HepG2 (cell line): ENCODE results near the gene NANOGP8. TPM values are rescaled to one million over a fixed set of nuclear protein-coding genes. Genes with fewer than 3 reads are reported as not detected.

ENCODE experiments used
- ATAC-seq: fragments of 200-7000 bp; cut with Tn5 transposase; 3 replicates; pipeline ENCODE4 v1.9.1; 2020; ENCODE audit warnings: mild to moderate bottlenecking, moderate library complexity
- BruUV-seq: library from RNA; stranded (reverse); fragments of 400-500 nt; replicated peaks from 2 replicates; lab custom pipeline; 2021; lab: Mats Ljungman, UMichigan
- CTCF ChIA-PET: fragments of 300-600 bp; formaldehyde crosslinking; extraction: SDS; loops from one replicate; lab custom pipeline; 2021; ENCODE audit warnings: low total read pairs, inconsistent platforms, low intra/inter-chr PET ratio; lab: Yijun Ruan, JAX
- POLR2A ChIA-PET: fragments of 350-600 bp; sonication (Branson Sonifier 250); formaldehyde crosslinking; loops from one replicate; lab custom pipeline; 2020; ENCODE audit warnings: antibody characterized with exemption, inconsistent platforms; lab: Yijun Ruan, JAX
- DNase-seq: peaks from one replicate; pipeline ENCODE4 v3.0.0-alpha.2; 2015; ENCODE audit warnings: low spot score
- FAIRE-seq: peaks from 3 replicates; lab custom pipeline; 2011; peaks lifted over from hg19 to GRCh38; lab: Jason Lieb, UNC
- H2AFZ ChIP-seq: one replicate; pipeline ENCODE4 v1.6.1; 2011; ENCODE audit warnings: low read length, inconsistent platforms
- H3K27ac ChIP-seq: fragments of 300-600 bp; 3 replicates; pipeline ENCODE4 v1.8.0; 2011; ENCODE audit warnings: mixed run types, mild to moderate bottlenecking, mixed read lengths, low read length, inconsistent platforms; ENCODE audit not compliant: insufficient read depth; ENCODE audit errors: extremely low read length
- H3K27me3 ChIP-seq, 2 experiments: fragments of 200-600 bp in 1 of 2; 2 replicates in 1 of 2; 3 replicates in 1 of 2; pipeline versions ENCODE4 v1.6.0 to v1.8.0; 2011; ENCODE audit warnings: low read length in 2 of 2, mild to moderate bottlenecking in 2 of 2, moderate library complexity in 2 of 2, inconsistent platforms in 1 of 2; ENCODE audit not compliant: insufficient read depth in 2 of 2, control insufficient read depth in 1 of 2
- H3K36me3 ChIP-seq, 2 experiments: fragments of 200-600 bp in 1 of 2; replicated peaks in 1 of 2; 2 replicates in 1 of 2; 3 replicates in 1 of 2; pipeline versions ENCODE4 v1.5.1 to v1.8.0; 2011; ENCODE audit warnings: low read length in 2 of 2, inconsistent platforms in 1 of 2; ENCODE audit not compliant: insufficient read depth in 2 of 2, control insufficient read depth in 1 of 2
- H3K4me1 ChIP-seq: 2 replicates; pipeline ENCODE4 v1.5.1; 2012; ENCODE audit warnings: low read length, inconsistent platforms; ENCODE audit not compliant: insufficient read depth
- H3K4me2 ChIP-seq: 2 replicates; pipeline ENCODE4 v1.6.0; 2011; ENCODE audit warnings: low read depth, low read length, inconsistent platforms
- H3K4me3 ChIP-seq, 3 experiments: fragments of 200-600 bp in 1 of 3; sonication (generic), shearing (Covaris generic) in 1 of 3; replicated peaks in 1 of 3; 2 replicates each; pipeline ENCODE4 v1.5.1; 2011 to 2016; ENCODE audit warnings: low read length in 3 of 3, inconsistent platforms in 2 of 3, low read depth in 2 of 3, mild to moderate bottlenecking in 2 of 3, control low read depth in 1 of 3, mixed read lengths in 1 of 3; ENCODE audit not compliant: insufficient read depth in 1 of 3
- H3K79me2 ChIP-seq: one replicate; pipeline ENCODE4 v1.6.1; 2011; ENCODE audit warnings: low read length, inconsistent platforms; ENCODE audit not compliant: insufficient read depth
- H3K9ac ChIP-seq: 2 replicates; pipeline ENCODE4 v1.6.0; 2011; ENCODE audit warnings: mild to moderate bottlenecking, low read depth, low read length, inconsistent platforms; ENCODE audit not compliant: insufficient read depth
- H3K9me3 ChIP-seq: 2 replicates; pipeline ENCODE4 v1.5.1; 2012; ENCODE audit warnings: mild to moderate bottlenecking, low read length
- H4K20me1 ChIP-seq: 2 replicates; pipeline ENCODE4 v1.6.0; 2011; ENCODE audit warnings: inconsistent platforms, mild to moderate bottlenecking, low read length, moderate library complexity; ENCODE audit not compliant: insufficient read depth
- DNMT3B ChIP-seq: conservative IDR thresholded peaks from 2 replicates; pipeline ENCODE4 v1.6.1; 2016; ENCODE audit warnings: missing biosample characterization, control low read depth
- EP300 ChIP-seq, 3 experiments: sonication (generic) in 1 of 3; formaldehyde crosslinking in 1 of 3; IDR thresholded peaks; 2 replicates each; pipeline versions ENCODE4 v1.5.1 to v1.6.1; 2011 to 2020; ENCODE audit warnings: low read depth in 2 of 3, low read length in 2 of 3, borderline replicate concordance in 1 of 3, improper control_type of control experiment in 1 of 3, mild to moderate bottlenecking in 1 of 3, missing genetic modification reagents in 1 of 3, moderate library complexity in 1 of 3
- FOXA3 ChIP-seq: IDR thresholded peaks from 2 replicates; pipeline ENCODE4 v1.6.1; 2016; ENCODE audit warnings: missing genetic modification reagents, missing compliant biosample characterization
- HNF4A ChIP-seq: sonication (generic); formaldehyde crosslinking; IDR thresholded peaks from 2 replicates; pipeline ENCODE4 v1.4.0; 2020; ENCODE audit warnings: missing genetic modification reagents
- HOMEZ ChIP-seq: IDR thresholded peaks from 2 replicates; pipeline ENCODE4 v1.6.1; 2016; ENCODE audit warnings: low read depth
- MAFF ChIP-seq: IDR thresholded peaks from 2 replicates; pipeline ENCODE4 v1.6.1; 2011; ENCODE audit warnings: low read depth, low read length, improper control_type of control experiment
- MAFK ChIP-seq, 2 experiments: IDR thresholded peaks in 1 of 2; conservative IDR thresholded peaks in 1 of 2; 2 replicates each; pipeline ENCODE4 v1.6.1; 2011; ENCODE audit warnings: improper control_type of control experiment in 2 of 2, low read length in 2 of 2
- NR2C2 ChIP-seq: sonication (generic); formaldehyde crosslinking; IDR thresholded peaks from 2 replicates; pipeline ENCODE4 v1.4.0; 2020; ENCODE audit warnings: missing genetic modification reagents, mild to moderate bottlenecking, moderate library complexity, borderline replicate concordance
- NR2F6 ChIP-seq, 2 experiments: IDR thresholded peaks; 2 replicates each; pipeline ENCODE4 v1.6.1; 2016; ENCODE audit warnings: antibody characterized with exemption in 1 of 2, mild to moderate bottlenecking in 1 of 2
- RXRB ChIP-seq: IDR thresholded peaks from 2 replicates; pipeline ENCODE4 v1.6.1; 2016; ENCODE audit warnings: borderline replicate concordance, missing genetic modification reagents, missing compliant biosample characterization
- SOX5 ChIP-seq: IDR thresholded peaks from 2 replicates; pipeline ENCODE4 v1.6.1; 2016; ENCODE audit warnings: borderline replicate concordance
- YY1 ChIP-seq: IDR thresholded peaks from 2 replicates; pipeline ENCODE4 v1.6.1; 2011; ENCODE audit warnings: low read length, low read depth, moderate library complexity, mild to moderate bottlenecking; ENCODE audit not compliant: insufficient read depth, insufficient replicate concordance
- ZNF503 ChIP-seq: sonication (generic); formaldehyde crosslinking; IDR thresholded peaks from 2 replicates; pipeline ENCODE4 v1.4.0; 2020; ENCODE audit warnings: missing genetic modification reagents
- WGBS: methylation state at CpG from one replicate; pipeline ENCODE4 v1.1.6; 2017; ENCODE audit warnings: low lambda C conversion rate; 5-methylcytosine and 5-hydroxymethylcytosine counted together
- in situ Hi-C: cut with HindIII; loops from 2 replicates; pipeline ENCODE4 v1.10.0; 2017; ENCODE audit warnings: low pct_unique_long_range_greater_than_20kb; ENCODE audit not compliant: extremely low pct_ligation_motif_present
- intact Hi-C: fragments of 100-400 bp; cut with micrococcal nuclease; formaldehyde crosslinking; loops from one replicate; pipeline ENCODE4 v1.10.0; 2022; ENCODE audit not compliant: unreplicated experiment
- polyA plus RNA-seq, 8 experiments: library from polyadenylated mRNA; depleted of rRNA in 3 of 8; stranded (reverse) in 7 of 8; unstranded in 1 of 8; fragments of >200 nt; fragmentation: Illumina TruSeq in 4 of 8; extraction: Trizol in 4 of 8; gene quantifications; 2 replicates each; pipeline versions ENCODE4 v1.2.1 to v1.2.3, GENCODE V29; 2011 to 2016; ENCODE audit warnings: low read depth in 4 of 8, missing spikeins in 1 of 8, mixed read lengths in 1 of 8; ENCODE audit not compliant: insufficient read depth in 1 of 8
- total RNA-seq, 5 experiments: library from RNA; depleted of rRNA; stranded (reverse); fragments of >200 nt; fragmentation: Illumina TruSeq; extraction: Trizol; gene quantifications; 2 replicates each; pipeline ENCODE4 v1.2.3, GENCODE V29; 2016; ENCODE audit warnings: low read depth in 1 of 5

The NANOGP8 gene
- total and polyA plus RNA-seq, 2 of the 13 experiments (the other 11 are each of a cell fraction or from before 2014, with no cell fraction given) = 0.27 TPM; not detected in 1

- Histone ChIP-seq H3K79me2 (no peaks in the 10 kb centered on the region), H3K9ac (no peak overlapping the region), H2AFZ (no peak overlapping the region), H3K9me3 (no peaks in the 10 kb centered on the region), H3K4me2 (no peak overlapping the region), H3K4me3 (no peak overlapping the region), H3K27me3 (no peaks in the 10 kb centered on the region), H3K36me3 (no peaks in the 10 kb centered on the region), H4K20me1 (no peaks in the 10 kb centered on the region), H3K27ac (no peak overlapping the region), H3K4me1 (peaks cover 19% of the 10 kb centered on the region)
- FAIRE-seq (no peak), DNase-seq (no peak), ATAC-seq (no peak)
- in situ Hi-C loops = no loop called here
- BruUV-seq = no TSS peak
- TF ChIP-seq FOXA3 (no peak), MAFK (conservative IDR thresholded peaks at IDR 0.05 in 1 of 2, IDR thresholded peaks at IDR 0.05 in 1 of 2; ENCODE audit: low read length in 2 of 2) (peak; percentile 54 to 64; a peak in 3 of 4 replicates), MAFF (0 out of 2 replicates have a peak, but pooled peaks have one; percentile 16)
- intact Hi-C loops = no loop called here
- ChIA-PET POLR2A (no interaction called here), CTCF (no interaction called here)
- 85% methylated on average over 2 of the region's 2 CpGs for WGBS
These were observed 32.6 kb upstream of the NANOGP8 start for GRCh38 chr15:35117543-35118265.

- no peaks in the 10 kb centered on the region for H4K20me1 ChIP-seq
- intact Hi-C loops (no loop called here), in situ Hi-C loops (no loop called here)
- ChIA-PET POLR2A (no interaction called here), CTCF (no interaction called here)
- no peaks in the 10 kb centered on the region for H3K27me3 ChIP-seq
- DNase-seq = peak; percentile 15
- H3K9me3 ChIP-seq = no peaks in the 10 kb centered on the region
- H3K4me2 ChIP-seq = peak overlapping the region; percentile 25
- FAIRE-seq = peak; percentile 30
- H3K36me3 ChIP-seq = no peaks in the 10 kb centered on the region
- H3K4me1 ChIP-seq = peaks cover 19% of the 10 kb centered on the region
- peak overlapping the region; percentile 44 for H3K27ac ChIP-seq
- WGBS = 5% methylated on average over 5 of the region's 5 CpGs
- no peak overlapping the region for H3K9ac ChIP-seq
- ATAC-seq = peak; percentile 94
- H2AFZ ChIP-seq = peak overlapping the region; percentile 22
- no peaks in the 10 kb centered on the region for H3K79me2 ChIP-seq
- no TSS peak for BruUV-seq
- no peak overlapping the region; a peak in 1 of 6 replicates for H3K4me3 ChIP-seq
- peak; percentile 45; the same call in 1 of the 2 replicates for TF ChIP-seq HOMEZ (CRISPR knock-in tag)
- peak; percentile 71 for TF ChIP-seq HNF4A (CRISPR knock-in tag)
- no peak for TF ChIP-seq SOX5 (CRISPR knock-in tag)
- TF ChIP-seq ZNF503 = no peak
- TF ChIP-seq RXRB (CRISPR knock-in tag) = 0 out of 2 replicates have a peak, but pooled peaks have one; percentile 40
- no peak for TF ChIP-seq YY1
- TF ChIP-seq EP300 (IDR thresholded peaks at IDR 0.05; ENCODE audit: low read depth in 2 of 2, low read length in 2 of 2) = 0 out of 4 replicates have a peak, but pooled peaks of 1 of the 2 experiments have one; percentile 11
- TF ChIP-seq EP300 (CRISPR knock-in tag; IDR thresholded peaks at IDR 0.05; ENCODE audit: borderline replicate concordance) = no peak
- peak; percentile 82 for TF ChIP-seq NR2F6 (IDR thresholded peaks at IDR 0.05)
- peak; percentile 78 for TF ChIP-seq NR2F6 (CRISPR knock-in tag; IDR thresholded peaks at IDR 0.05)
- peak; percentile 84 for TF ChIP-seq NR2C2 (CRISPR knock-in tag)
- no peak for TF ChIP-seq DNMT3B (CRISPR knock-in tag)
These were observed 30.1 kb upstream of the NANOGP8 start for GRCh38 chr15:35115155-35115725.
